PC-9 (cell line): Measurements from ENCODE around the gene AP3S2. TPM values are rescaled to one million over a fixed set of nuclear protein-coding genes. Genes with fewer than 3 reads are reported as not detected.
A peak's percentile ranks its signal among the peaks of the same experiment; 100 is the strongest.

ENCODE experiments used
- BruUV-seq: library from RNA; stranded (reverse); fragments of 400-500 nt; replicated peaks from 2 replicates; lab custom pipeline; 2021; lab: Mats Ljungman, UMichigan
- CTCF ChIA-PET: fragments of 300-600 bp; sonication (Branson Sonifier 250); formaldehyde crosslinking; loops from one replicate; lab custom pipeline; 2022; ENCODE audit warnings: antibody characterized with exemption; lab: Charles Lee
- POLR2A ChIA-PET: fragments of 300-600 bp; sonication (Branson Sonifier 250); formaldehyde crosslinking; loops from one replicate; lab custom pipeline; 2022; ENCODE audit warnings: antibody characterized with exemption; ENCODE audit not compliant: unreplicated experiment; lab: Charles Lee
- DNase-seq, 2 experiments: peaks; one replicate each; pipeline versions ENCODE4 v3.0.0 to v3.0.0-alpha.2; 2015 to 2022; ENCODE audit warnings: mixed read lengths in 1 of 2
- H2AFZ ChIP-seq: fragments of 200-600 bp; sonication (generic); 2 replicates; pipeline ENCODE4 v1.8.1; 2017; ENCODE audit warnings: antibody characterized with exemption
- H3F3A ChIP-seq: fragments of 200-600 bp; sonication (generic); 2 replicates; pipeline ENCODE4 v1.8.1; 2017; ENCODE audit warnings: antibody characterized with exemption, mild to moderate bottlenecking, low read depth; ENCODE audit not compliant: insufficient read depth
- H3K27ac ChIP-seq: fragments of 200-600 bp; sonication (generic); 2 replicates; pipeline ENCODE4 v1.6.1; 2016; ENCODE audit warnings: mixed run types
- H3K27me3 ChIP-seq: fragments of 200-600 bp; sonication (generic); 2 replicates; pipeline ENCODE4 v1.6.1; 2016; ENCODE audit warnings: low read depth, mixed run types; ENCODE audit not compliant: insufficient read depth
- H3K36me3 ChIP-seq: fragments of 200-600 bp; sonication (generic); 2 replicates; pipeline ENCODE4 v1.6.1; 2016; ENCODE audit warnings: low read depth, mixed run types
- H3K4me1 ChIP-seq: fragments of 200-600 bp; sonication (generic); replicated peaks from 2 replicates; pipeline ENCODE4 v1.6.1; 2016; ENCODE audit warnings: mixed run types; ENCODE audit not compliant: insufficient read depth
- H3K4me2 ChIP-seq: fragments of 200-600 bp; sonication (generic); 2 replicates; pipeline ENCODE4 v1.6.1; 2017; ENCODE audit warnings: mixed run types
- H3K4me3 ChIP-seq: fragments of 200-600 bp; sonication (generic); 2 replicates; pipeline ENCODE4 v1.6.1; 2016; ENCODE audit warnings: mixed run types
- H3K79me2 ChIP-seq: fragments of 200-600 bp; sonication (generic); 2 replicates; pipeline ENCODE4 v1.6.1; 2017; ENCODE audit warnings: low read depth, mixed run types
- H3K9me2 ChIP-seq: fragments of 200-600 bp; sonication (generic); 2 replicates; pipeline ENCODE4 v1.8.1; 2017; ENCODE audit warnings: mild to moderate bottlenecking; ENCODE audit not compliant: insufficient read depth
- H3K9me3 ChIP-seq: fragments of 200-600 bp; sonication (generic); 2 replicates; pipeline ENCODE4 v1.8.1; 2016; ENCODE audit warnings: low read depth; ENCODE audit not compliant: insufficient read depth
- H4K20me1 ChIP-seq: fragments of 200-600 bp; sonication (generic); 2 replicates; pipeline ENCODE4 v1.8.1; 2017; ENCODE audit not compliant: insufficient read depth
- EZH2 ChIP-seq: fragments of 200-600 bp; sonication (generic); IDR thresholded peaks from 2 replicates; pipeline ENCODE4 v1.8.0; 2017; ENCODE audit warnings: antibody characterized with exemption, low read depth
- intact Hi-C: fragments of 100-400 bp; cut with micrococcal nuclease; formaldehyde crosslinking; loops from one replicate; pipeline ENCODE4 v1.10.0; 2022; ENCODE audit not compliant: unreplicated experiment
- total RNA-seq: library from RNA; stranded (reverse); gene quantifications from 2 replicates; pipeline ENCODE4 v1.2.3, GENCODE V29; 2021
- TF ChIP-seq, protein P1 (sequence below): fragments of 200-600 bp; sonication (generic); conservative IDR thresholded peaks from 2 replicates; pipeline ENCODE4 v1.6.1; 2017; ENCODE audit warnings: mixed run types, antibody characterized with exemption, mild to moderate bottlenecking, moderate library complexity

The AP3S2 gene
- total RNA-seq, 1 experiment from 2014 or later: 57.6 TPM

DNA sequence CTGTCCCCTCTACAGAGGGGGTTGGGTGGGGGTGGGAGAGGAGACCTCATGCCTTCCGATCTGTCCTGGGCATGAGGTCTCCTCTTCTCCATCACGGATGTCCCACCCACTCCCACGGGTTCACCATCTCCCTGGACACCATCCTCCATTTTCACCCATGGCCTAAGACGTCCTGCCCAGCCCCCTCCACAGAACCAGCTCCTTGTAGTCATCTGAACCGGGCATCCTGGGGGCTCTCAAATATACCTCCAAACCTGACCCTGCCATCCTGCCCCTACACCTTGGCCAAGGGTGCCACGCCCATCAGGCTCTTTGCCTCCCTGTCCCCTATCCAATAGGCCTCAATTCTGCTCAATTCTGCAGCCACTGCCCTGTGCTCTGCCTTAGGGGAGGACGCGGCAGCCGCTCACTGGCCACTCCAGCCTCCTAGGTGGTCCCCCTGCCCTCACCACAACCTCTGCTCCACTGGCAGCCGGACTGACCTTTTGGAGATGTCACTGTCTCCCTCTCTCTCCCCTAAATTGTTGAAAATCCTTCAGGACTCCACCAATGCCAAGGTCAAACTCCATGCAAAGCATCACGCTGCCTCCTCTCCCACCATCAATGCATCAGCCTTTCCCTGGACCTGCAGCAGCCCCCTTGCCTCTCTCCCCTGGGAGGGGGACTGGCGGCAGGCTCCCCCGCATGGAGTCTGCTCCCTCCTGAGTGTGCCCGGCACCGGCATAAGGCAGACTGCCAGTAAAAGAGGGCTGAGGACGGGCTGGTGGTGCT is 69.8 kb downstream of the AP3S2 start:
- intact Hi-C loops: loop anchor here (1.0 kb wide), 1 partner anchor 63 kb away; no protein-coding TSS in a partner anchor
- Histone ChIP-seq H3K36me3 (no peaks in the 10 kb centered on the region), H3K79me2 (no peaks in the 10 kb centered on the region), H4K20me1 (no peaks in the 10 kb centered on the region), H3F3A (peaks cover 65% of the 10 kb centered on the region), H3K4me3 (no peak overlapping the region), H3K27me3 (no peaks in the 10 kb centered on the region), H3K27ac (peak overlapping the region; percentile 79), H3K4me2 (peak overlapping the region; percentile 60), H3K9me2 (no peaks in the 10 kb centered on the region), H3K9me3 (no peaks in the 10 kb centered on the region), H3K4me1 (peaks cover 92% of the 10 kb centered on the region), H2AFZ (no peak overlapping the region)
- BruUV-seq: no TSS peak
- no peak for TF ChIP-seq EZH2
- TF ChIP-seq, protein P1, sequence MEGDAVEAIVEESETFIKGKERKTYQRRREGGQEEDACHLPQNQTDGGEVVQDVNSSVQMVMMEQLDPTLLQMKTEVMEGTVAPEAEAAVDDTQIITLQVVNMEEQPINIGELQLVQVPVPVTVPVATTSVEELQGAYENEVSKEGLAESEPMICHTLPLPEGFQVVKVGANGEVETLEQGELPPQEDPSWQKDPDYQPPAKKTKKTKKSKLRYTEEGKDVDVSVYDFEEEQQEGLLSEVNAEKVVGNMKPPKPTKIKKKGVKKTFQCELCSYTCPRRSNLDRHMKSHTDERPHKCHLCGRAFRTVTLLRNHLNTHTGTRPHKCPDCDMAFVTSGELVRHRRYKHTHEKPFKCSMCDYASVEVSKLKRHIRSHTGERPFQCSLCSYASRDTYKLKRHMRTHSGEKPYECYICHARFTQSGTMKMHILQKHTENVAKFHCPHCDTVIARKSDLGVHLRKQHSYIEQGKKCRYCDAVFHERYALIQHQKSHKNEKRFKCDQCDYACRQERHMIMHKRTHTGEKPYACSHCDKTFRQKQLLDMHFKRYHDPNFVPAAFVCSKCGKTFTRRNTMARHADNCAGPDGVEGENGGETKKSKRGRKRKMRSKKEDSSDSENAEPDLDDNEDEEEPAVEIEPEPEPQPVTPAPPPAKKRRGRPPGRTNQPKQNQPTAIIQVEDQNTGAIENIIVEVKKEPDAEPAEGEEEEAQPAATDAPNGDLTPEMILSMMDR: no peak
- ChIA-PET CTCF (interaction anchor here (1.0 kb wide), 1 partner anchor 64 kb away, joined by 3 read pairs; no protein-coding TSS in a partner anchor), POLR2A (interaction anchor here (0.7 kb wide), 1 partner anchor 51 kb away, joined by 3 read pairs; no protein-coding TSS in a partner anchor)
- DNase-seq: no peak

DNA sequence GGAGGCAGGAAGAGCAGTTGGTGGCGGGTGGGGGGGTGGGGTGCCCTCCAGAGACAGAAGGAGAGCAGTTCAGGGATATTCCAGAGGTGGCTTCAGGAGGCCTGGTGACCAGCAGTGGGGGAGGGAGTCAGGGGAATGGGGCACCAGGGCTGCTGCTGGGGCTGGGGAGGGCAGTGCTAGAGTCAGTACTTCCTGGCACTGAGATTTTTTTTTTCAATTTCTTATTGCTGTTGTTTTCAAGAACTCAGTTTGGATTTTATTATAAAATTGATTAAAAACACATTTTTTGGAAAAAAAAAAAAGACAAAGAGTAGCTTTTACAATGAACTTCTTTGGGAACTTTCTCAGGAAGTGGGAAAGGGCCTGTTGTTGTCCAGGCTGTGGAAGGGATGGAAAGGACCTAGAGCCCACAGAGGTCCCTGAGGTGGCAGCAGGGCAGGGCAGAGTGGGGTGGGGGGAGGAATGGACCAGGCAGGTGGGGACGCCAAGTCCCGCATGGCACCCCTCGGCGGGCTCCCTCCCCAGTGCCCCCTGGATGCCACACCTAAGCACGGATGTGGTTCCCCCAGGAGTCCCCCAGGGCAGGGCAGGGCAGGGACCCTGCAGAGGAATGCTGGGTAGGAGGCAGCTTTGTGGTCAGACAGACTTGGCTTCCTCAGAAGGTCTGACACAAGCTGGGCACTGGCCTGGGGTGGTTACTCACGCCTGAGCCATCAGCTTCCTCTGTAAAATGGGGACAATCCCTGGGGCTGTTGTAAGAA is 70.7 kb downstream of the AP3S2 start:
- DNase-seq: peak; percentile 73 to 77
- H3K4me2 ChIP-seq: peak overlapping the region; percentile 60
- H3K36me3 ChIP-seq: no peaks in the 10 kb centered on the region
- no peaks in the 10 kb centered on the region for H3K9me3 ChIP-seq
- TF ChIP-seq, protein P1: no peak
- TF ChIP-seq EZH2: no peak
- H4K20me1 ChIP-seq: no peaks in the 10 kb centered on the region
- no TSS peak for BruUV-seq
- ChIA-PET POLR2A (interaction anchor here (0.6 to 0.7 kb wide), 3 partner anchors 13 to 329 kb away, joined by 3 to 12 read pairs (median 7); no protein-coding TSS in a partner anchor), CTCF (interaction anchor here (0.6 to 1.0 kb wide), 5 partner anchors 15 to 165 kb away, joined by 3 to 8 read pairs (median 3); no protein-coding TSS in a partner anchor)
- H3K4me3 ChIP-seq: no peak overlapping the region
- peaks cover 84% of the 10 kb centered on the region for H3K4me1 ChIP-seq
- no peaks in the 10 kb centered on the region for H3K27me3 ChIP-seq
- H2AFZ ChIP-seq: no peak overlapping the region
- peaks cover 59% of the 10 kb centered on the region for H3F3A ChIP-seq
- no peaks in the 10 kb centered on the region for H3K9me2 ChIP-seq
- no peaks in the 10 kb centered on the region for H3K79me2 ChIP-seq
- H3K27ac ChIP-seq: peak overlapping the region; percentile 79
- intact Hi-C loops: loop anchor here (1.0 kb wide), 1 partner anchor 62 kb away; no protein-coding TSS in a partner anchor

DNA sequence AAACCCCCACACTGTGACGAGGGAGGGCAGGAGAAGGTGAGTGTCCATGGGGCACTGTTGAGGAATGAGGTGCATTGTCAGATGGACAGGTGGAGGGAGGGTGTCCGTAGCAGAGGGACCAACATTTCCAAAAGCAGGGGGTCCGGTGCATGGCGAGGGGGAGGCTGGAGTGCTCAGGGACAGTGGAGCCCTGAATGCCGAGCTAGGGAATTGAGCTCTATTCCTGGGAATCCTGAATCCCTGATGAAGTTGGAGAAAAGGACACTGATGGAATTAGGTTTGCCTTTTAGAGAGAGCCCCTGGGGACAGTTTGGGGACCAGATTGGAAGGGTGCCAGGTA is 71.2 kb downstream of the AP3S2 start:
- Histone ChIP-seq H3F3A (peaks cover 56% of the 10 kb centered on the region), H3K36me3 (no peaks in the 10 kb centered on the region), H3K79me2 (no peaks in the 10 kb centered on the region), H3K27me3 (no peaks in the 10 kb centered on the region), H3K9me2 (no peaks in the 10 kb centered on the region), H3K4me2 (peak overlapping the region; percentile 68; the same call in 1 of the 2 replicates), H4K20me1 (no peaks in the 10 kb centered on the region), H2AFZ (no peak overlapping the region), H3K9me3 (no peaks in the 10 kb centered on the region), H3K4me3 (no peak overlapping the region), H3K27ac (peak overlapping the region; percentile 94), H3K4me1 (peaks cover 78% of the 10 kb centered on the region)
- POLR2A ChIA-PET: interaction anchor here (0.7 kb wide), 1 partner anchor 14 kb away, joined by 12 read pairs; no protein-coding TSS in a partner anchor
- CTCF ChIA-PET: interaction anchor here (0.6 kb wide), 1 partner anchor 16 kb away, joined by 3 read pairs; no protein-coding TSS in a partner anchor
- TF ChIP-seq, protein P1: no peak
- no peak for TF ChIP-seq EZH2
- no peak for DNase-seq
- BruUV-seq: no TSS peak
- intact Hi-C loops: no loop called here
